ENCODE data around the gene VCL.

GRCh38 chr10:74151879-74152722 lies 154.2 kb downstream of the VCL start:
- no peak for TF ChIP-seq POLR2A (IDR thresholded peaks at IDR 0.05)
- TF ChIP-seq CTCF (IDR thresholded peaks at IDR 0.05), result no peak

Data from vagina (tissue), 2 donors.